GM18502 (cell line): ENCODE data around the gene SEPTIN12.
"Not testable (repeated sequence)": the region's sequence is repeated elsewhere in the genome, so short reads cannot be mapped to it uniquely, and the experiment has no call there.

ENCODE experiments used
- ATAC-seq: cut with Tn5 transposase; IDR thresholded peaks from one replicate; pipeline ENCODE4 v1.9.1; 2021; ENCODE audit warnings: mild to moderate bottlenecking; ENCODE audit not compliant: unreplicated experiment, poor library complexity

SEPTIN12 gene

GRCh38 chr16:4763791-4764190, 24.4 kb downstream of the SEPTIN12 start:
- ATAC-seq, result no peak

DNA sequence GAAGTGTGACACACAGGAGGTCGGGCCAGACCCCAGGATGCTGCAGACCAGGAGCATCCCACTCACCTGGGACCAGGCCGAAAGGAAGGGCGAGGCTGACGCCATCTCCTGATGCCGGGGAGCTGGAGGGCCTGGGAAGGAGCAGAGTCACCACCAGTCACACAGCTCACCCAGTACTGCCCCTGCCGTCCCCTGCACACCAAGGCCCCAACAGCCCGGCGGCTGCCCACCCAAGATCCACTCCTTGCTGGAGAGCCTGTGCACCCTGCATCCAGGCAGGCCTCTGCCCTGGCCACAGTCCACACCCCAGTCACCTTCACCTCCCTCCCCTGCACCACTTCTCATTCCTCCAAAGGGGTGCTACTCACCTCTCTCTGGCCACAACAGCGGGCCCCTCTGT, 25.9 kb downstream of the SEPTIN12 start:
- ATAC-seq, result no peak

DNA sequence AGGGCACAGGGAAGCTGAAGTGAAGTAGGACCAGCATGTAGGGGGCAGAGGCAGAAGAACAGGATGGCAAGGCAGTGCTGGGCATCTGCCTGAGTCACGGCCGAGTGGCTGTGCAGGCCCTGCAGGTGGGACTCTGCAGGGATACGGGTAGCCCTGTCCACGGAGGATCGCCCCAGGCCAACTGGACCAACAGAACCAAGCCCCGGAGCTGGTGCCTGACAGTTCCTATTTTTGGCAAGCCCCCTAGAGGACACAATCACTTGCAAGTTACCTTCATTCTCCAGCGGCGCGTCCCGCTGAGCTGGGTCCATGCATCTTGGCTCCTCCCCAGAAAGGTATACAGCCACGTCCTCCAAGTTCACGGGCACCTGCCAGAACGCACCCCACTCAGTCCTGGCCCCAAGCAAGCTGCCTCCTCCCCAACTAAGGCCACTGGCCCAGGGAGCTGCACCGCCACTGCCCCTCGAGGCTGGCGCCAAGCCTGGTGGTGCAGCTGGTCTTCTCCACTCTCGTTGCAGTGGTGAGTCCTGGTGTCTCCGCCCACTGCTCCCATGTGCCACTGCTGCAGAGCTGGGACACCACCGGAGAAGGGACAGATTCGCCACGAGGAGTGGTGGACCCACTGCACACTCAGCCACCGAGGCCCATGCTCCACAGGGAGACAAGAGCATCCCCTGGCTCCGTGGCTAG, 27.8 kb downstream of the SEPTIN12 start:
- ATAC-seq, result no peak

DNA sequence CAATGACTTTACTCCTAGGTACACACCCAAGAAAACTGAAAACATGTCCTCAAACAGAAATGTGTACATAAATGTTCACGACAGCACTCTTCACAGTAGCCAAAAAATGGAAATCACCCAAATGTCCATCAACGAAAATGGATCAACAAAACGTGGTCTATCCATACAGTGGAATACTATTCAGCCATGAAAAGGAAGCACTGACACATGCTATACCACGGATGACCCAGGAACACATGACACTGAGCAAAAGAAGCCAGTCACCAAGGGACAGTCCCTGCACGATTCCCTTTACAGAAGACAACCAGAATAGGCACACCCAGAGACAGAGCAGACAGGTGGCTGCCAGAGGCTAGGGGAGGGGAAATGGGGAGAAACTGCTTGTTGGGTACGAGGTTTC, 32.5 kb downstream of the SEPTIN12 start:
- ATAC-seq, result no peak

- ATAC-seq, result no peak
Measured at GRCh38 chr16:4754865-4755264, 33.3 kb downstream of the SEPTIN12 start.

DNA sequence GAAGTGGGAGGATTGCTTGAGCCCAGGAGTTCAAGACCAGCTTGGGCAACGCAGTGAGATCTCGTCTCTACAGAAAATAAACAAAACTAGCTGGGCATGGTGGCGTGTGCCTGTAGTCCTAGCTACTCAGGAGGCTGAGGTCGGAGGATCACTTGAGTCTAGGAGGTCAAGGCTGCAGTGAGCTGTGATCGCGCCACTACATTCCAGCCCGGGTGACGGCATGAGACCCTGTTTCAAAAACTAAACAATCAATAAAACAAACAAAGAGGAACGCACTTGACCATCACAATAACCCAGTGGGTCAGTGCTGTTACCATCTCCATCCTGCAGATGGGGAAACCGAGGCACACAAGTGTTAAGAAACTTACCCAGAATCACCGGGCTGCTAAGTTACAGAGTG, 34.9 kb downstream of the SEPTIN12 start:
- no peak for ATAC-seq

DNA sequence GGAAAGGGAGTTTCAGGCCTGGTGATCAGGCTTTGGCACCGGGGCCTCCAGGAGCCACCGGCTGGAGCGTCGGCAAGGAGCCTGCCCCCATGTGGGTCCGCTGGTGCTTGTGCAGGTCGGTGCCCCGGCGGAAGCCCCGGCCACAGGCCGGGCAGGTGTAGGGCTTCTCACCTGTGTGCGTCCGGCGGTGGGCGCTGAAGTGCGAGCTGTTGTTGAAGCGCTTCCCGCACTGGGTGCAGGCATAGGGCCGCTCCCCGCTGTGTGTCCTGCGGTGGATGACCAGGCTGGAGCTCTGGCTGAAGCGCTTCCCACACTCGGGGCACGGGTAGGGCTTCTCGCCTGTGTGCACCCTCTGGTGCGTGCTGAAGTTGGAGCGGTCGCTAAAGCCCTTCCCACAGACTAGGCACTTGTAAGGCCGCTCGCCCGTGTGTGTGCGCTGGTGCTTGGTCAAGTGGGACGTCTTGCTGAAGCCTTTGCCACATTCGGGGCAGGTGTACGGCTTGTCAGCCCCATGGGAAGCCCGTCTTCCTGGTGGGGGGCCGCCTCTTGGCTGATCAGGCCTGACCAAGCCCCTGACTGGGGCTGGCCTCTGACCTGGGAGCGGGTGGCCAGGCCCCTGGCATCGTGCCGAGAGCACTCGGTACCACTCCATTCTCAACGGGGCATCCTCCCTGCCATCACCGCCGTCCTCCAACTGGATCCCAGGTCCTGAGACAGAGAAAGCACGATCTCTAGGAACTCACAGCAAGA, 35.6 kb downstream of the SEPTIN12 start:
- no peak for ATAC-seq

- ATAC-seq, result no peak
Measured at GRCh38 chr16:4750896-4751295, 37.2 kb downstream of the SEPTIN12 start.

DNA sequence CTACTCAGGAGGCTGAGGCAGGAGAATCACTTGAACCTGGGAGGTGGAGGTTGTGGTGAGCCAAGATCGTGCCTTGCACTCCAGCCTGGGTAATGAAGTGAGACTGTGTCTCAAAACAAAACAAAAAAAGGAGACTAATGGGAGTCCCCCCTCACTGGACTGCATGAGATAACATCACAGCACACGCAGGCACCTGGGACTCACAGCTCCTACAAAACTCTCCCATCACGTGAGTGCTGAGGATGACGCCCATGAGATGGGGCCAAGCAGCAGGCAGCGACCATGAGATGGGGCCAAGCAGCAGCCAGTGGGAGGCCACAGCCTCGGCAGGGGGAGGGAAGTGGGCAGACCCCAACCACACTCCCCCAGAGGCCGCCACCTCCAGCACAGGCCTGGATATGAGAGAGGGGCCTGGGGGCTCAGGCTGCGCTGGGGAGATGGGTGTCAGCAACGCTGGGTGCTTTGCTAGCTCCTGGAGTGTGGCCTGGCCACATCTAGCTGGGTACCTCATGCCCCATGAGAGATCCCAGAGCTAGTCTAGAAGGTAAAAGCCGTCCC, 38.4 kb downstream of the SEPTIN12 start:
- no peak for ATAC-seq

GRCh38 chr16:4748682-4749411, 39.3 kb downstream of the SEPTIN12 start:
- ATAC-seq, result no peak

DNA sequence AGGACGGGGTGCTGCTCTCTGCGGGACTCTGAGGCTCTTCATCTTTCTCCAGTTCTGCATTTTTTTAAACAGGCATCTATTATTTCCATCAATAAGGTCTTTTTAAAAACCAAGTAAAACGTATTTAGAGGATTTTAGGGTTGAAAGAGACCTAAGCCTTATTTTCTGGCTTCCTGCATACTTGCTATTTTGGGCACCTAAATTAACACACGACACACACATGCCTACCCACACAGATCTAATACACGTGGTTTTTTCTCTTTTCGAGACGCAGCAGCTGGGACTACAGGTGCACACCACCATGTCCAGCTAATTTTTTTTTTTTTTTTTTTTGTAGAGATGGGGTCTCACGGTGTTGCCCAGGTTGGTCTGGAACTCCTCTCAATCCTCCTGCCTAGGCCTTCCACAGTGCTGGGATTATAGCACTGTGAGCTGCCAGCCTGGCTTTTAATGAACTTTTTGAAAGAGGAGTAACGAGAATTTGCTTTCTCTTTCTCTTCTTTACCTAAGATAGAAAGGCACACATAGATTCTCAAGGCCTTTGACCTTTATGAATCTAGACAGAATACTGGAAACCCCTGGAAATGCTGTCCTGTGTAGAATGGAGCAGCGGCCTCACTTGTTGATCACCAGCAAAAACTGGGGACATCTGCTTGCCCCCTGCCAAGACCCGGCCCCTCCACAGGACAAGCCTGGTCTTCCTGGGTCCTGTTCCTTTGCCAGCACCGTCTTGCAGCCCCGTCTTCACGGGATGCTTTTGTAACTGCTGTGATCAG, 40.1 kb downstream of the SEPTIN12 start:
- no peak for ATAC-seq

- no peak for ATAC-seq
Measured at GRCh38 chr16:4746991-4747574, 41.1 kb downstream of the SEPTIN12 start.

DNA sequence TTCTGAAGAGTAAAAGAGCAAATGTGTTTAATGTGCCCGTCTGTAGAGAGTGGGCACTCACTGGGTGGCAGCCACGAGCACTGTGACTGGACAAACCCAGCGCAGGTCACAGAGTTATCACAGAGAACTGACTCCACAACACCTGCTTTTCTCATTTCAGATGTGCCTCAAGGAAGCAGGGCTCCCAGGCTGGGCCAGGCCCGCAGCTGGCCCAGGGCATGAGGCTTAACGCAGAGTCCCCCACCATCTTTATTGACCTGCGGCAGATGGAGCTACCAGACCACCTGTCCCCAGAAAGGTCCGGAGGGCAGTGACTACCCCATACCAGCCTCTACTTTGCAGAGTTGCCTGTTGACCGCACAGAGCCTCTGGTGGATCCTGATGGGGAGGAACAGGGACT, 41.9 kb downstream of the SEPTIN12 start:
- ATAC-seq, result no peak

DNA sequence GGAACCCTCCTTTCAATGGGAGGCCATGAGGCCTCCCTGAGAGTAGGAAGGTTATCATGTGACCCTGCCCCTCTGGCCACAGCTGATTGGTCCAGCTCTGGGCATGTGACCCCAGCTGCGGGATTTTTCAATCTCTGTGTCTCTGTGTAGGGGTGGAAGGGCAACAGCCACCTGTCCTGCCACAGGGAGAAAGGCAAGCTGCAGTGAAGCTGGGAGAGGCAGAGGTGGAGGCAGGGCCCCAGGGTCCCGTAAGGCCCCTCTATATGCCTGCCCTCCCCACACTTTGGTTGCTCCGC, 42.9 kb downstream of the SEPTIN12 start:
- ATAC-seq, result no peak

DNA sequence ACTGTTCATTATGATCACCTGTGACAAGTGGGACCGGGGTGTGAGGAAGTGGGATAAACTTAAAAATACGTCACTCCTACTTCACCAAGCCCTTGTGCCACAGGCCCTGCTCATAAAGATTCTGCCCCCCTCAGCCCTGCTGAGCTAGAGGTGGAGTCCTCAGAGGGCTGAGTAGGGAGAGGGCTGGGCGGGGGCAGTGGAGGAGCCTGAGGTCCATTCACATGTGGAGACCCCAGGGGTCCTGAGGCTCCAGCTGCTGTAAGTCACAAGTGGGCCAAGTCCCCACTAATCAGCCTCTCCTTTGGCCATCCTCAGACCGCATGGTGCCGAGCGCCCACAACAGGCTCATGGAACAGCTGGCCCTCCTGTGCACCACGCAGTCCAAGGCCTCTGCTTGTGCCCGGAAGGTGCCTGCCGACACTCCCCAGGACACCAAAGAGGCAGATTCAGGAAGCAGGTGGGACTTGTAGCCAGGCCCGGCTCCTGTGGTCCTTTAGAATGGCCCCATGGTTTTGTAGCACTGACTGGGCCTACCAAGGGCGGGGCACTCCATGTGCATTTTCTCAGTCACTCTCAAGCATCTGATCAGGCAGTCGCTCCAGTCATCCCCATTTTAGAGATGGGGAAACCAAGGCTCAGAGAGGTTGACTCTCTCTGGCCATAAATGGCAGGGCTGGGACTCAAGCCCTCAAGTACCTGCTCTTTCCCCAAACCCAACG, 43.4 kb downstream of the SEPTIN12 start:
- no peak for ATAC-seq

DNA sequence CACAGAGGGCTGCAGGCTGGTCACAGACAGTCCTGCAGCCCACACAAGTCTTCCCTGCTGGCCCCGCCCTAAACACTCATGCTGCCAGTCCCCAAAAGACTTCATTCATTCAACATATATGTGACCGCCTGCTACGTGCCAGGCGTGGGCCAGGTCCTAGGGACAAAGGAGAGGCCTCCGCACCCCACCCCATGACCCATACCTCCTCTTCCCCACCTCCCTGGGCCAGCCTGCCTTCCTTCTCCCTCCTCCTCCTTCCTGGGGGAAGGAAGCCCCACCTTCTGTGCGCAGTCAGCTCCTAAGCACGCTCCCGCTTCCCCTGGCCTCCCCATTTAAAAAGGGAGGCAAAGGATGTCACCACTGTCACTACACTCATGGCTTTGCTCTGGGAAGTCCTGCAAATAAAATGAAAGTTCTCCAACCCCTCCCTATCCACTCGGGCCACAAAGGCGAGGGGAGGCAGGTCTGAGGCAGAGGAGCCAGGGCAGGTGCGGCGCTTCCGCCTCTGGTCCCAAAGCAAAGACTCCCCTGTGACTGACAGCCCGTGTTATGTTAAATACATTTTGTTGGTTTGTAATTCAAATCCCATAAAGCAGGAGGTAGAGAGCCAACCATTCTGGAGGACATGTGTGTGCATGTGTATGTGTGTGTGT, 44.8 kb downstream of the SEPTIN12 start:
- ATAC-seq, result no peak

- ATAC-seq, result not testable (repeated sequence)
Measured at GRCh38 chr16:4738370-4738769, 49.8 kb downstream of the SEPTIN12 start.

DNA sequence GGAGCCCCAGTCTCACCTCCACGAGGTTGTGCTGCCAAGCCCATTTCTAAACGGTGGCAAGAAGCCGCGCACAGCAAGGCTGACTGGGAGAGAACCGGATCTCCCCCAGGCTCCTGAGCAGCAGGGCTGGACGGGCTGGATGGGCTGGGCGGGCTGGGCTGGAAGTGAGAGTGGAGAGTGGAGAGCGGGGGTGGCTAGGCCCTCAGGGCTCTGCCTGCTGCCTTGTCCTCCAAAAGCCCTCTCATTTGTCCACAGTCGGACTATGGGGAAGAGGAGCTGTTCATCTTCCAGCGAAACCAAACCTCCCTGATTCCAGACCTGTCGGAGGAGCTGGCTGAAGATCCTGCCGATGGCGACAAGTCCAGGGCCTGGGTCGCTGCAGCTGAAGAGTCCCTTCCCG, 50.6 kb downstream of the SEPTIN12 start:
- ATAC-seq, result no peak

DNA sequence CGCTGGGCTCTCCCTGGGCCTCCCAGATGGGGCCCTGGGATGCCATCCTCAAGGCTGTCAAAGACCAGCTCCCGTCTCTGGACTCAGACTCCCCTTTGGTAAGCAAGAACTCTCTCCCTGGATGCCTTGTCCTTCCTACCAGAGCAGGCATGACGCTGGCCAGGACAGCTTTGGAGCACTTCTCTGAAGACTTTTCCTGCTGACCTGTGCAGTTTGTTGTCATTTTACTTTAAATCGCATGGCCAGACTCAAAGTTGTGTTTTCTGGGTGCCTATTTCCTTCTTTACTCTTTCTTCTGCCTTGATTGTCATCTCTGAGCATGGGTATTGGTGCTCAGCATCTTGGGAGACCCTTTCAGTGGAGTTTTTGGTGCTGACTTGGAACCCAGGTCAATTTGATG, 51.6 kb downstream of the SEPTIN12 start:
- ATAC-seq, result no peak
